Measurements from ENCODE around the gene OMA1.
A peak's percentile ranks its signal among the peaks of the same experiment; 100 is the strongest.
"Not testable (repeated sequence)": the region's sequence is repeated elsewhere in the genome, so short reads cannot be mapped to it uniquely, and the experiment has no call there.

OMA1 gene

GRCh38 chr1:58551186-58552140, 4.9 kb upstream of the OMA1 start:
- no peak for DNase-seq (ENCODE audit: low read depth)
- Histone ChIP-seq H3K27me3 (replicated peaks; ENCODE audit: control insufficient read depth, insufficient read depth, low read length) (peaks cover 3% of the 10 kb centered on the region), H3K4me3 (ENCODE audit: low read length) (no peak overlapping the region)

GRCh38 chr1:58549291-58549690, 2.8 kb upstream of the OMA1 start:
- H3K9me3 ChIP-seq (ENCODE audit: control insufficient read depth, low read length); H3K27me3 ChIP-seq (replicated peaks; ENCODE audit: control insufficient read depth, insufficient read depth, low read length); H3K36me3 ChIP-seq (ENCODE audit: control insufficient read depth, insufficient read depth, low read length, severe bottlenecking); H3K9ac ChIP-seq (ENCODE audit: low read length); H3K4me1 ChIP-seq (ENCODE audit: control insufficient read depth, insufficient read depth, low read length); H3K4me3 ChIP-seq (ENCODE audit: low read length); DNase-seq (ENCODE audit: low read depth): not testable (repeated sequence)

More at GRCh38 chr1:58551186-58552140, 4.9 kb upstream of the OMA1 start:
- no peaks in the 10 kb centered on the region for H3K4me1 ChIP-seq (ENCODE audit: control insufficient read depth, insufficient read depth, low read length)
- no peaks in the 10 kb centered on the region for H3K36me3 ChIP-seq (ENCODE audit: control insufficient read depth, insufficient read depth, low read length, severe bottlenecking)
- H3K9ac ChIP-seq (ENCODE audit: low read length), result no peak overlapping the region
- H3K9me3 ChIP-seq (ENCODE audit: control insufficient read depth, low read length), result no peaks in the 10 kb centered on the region

GRCh38 chr1:58548371-58548770, 1.8 kb upstream of the OMA1 start:
- Histone ChIP-seq H3K4me1 (ENCODE audit: control insufficient read depth, insufficient read depth, low read length) (peaks cover 9% of the 10 kb centered on the region), H3K9me3 (ENCODE audit: control insufficient read depth, low read length) (no peaks in the 10 kb centered on the region), H3K27me3 (replicated peaks; ENCODE audit: control insufficient read depth, insufficient read depth, low read length) (peaks cover 3% of the 10 kb centered on the region), H3K9ac (ENCODE audit: low read length) (no peak overlapping the region), H3K36me3 (ENCODE audit: control insufficient read depth, insufficient read depth, low read length, severe bottlenecking) (no peaks in the 10 kb centered on the region), H3K4me3 (ENCODE audit: low read length) (no peak overlapping the region)
- DNase-seq (ENCODE audit: low read depth), result no peak

- H3K4me1 ChIP-seq (ENCODE audit: control insufficient read depth, insufficient read depth, low read length), result peaks cover 9% of the 10 kb centered on the region
- H3K9me3 ChIP-seq (ENCODE audit: control insufficient read depth, low read length), result no peaks in the 10 kb centered on the region
- peak overlapping the region; percentile 89 for H3K9ac ChIP-seq (ENCODE audit: low read length)
- peak overlapping the region; percentile 86 for H3K4me3 ChIP-seq (ENCODE audit: low read length)
- H3K36me3 ChIP-seq (ENCODE audit: control insufficient read depth, insufficient read depth, low read length, severe bottlenecking), result no peaks in the 10 kb centered on the region
- H3K27me3 ChIP-seq (replicated peaks; ENCODE audit: control insufficient read depth, insufficient read depth, low read length), result no peaks in the 10 kb centered on the region
- DNase-seq (ENCODE audit: low read depth), result peak; percentile 88
These were observed 671 bp downstream of the OMA1 start for GRCh38 chr1:58545591-58546519.

- Histone ChIP-seq H3K4me1 (ENCODE audit: control insufficient read depth, insufficient read depth, low read length) (peaks cover 9% of the 10 kb centered on the region), H3K36me3 (ENCODE audit: control insufficient read depth, insufficient read depth, low read length, severe bottlenecking) (no peaks in the 10 kb centered on the region), H3K4me3 (ENCODE audit: low read length) (no peak overlapping the region), H3K9ac (ENCODE audit: low read length) (no peak overlapping the region), H3K27me3 (replicated peaks; ENCODE audit: control insufficient read depth, insufficient read depth, low read length) (no peaks in the 10 kb centered on the region), H3K9me3 (ENCODE audit: control insufficient read depth, low read length) (no peaks in the 10 kb centered on the region)
- no peak for DNase-seq (ENCODE audit: low read depth)
These were observed 3.3 kb downstream of the OMA1 start for GRCh38 chr1:58543260-58543659.

- DNase-seq (ENCODE audit: low read depth), result peak; percentile 70
- H3K4me1 ChIP-seq (ENCODE audit: control insufficient read depth, insufficient read depth, low read length), result no peaks in the 10 kb centered on the region
- no peaks in the 10 kb centered on the region for H3K36me3 ChIP-seq (ENCODE audit: control insufficient read depth, insufficient read depth, low read length, severe bottlenecking)
- H3K27me3 ChIP-seq (replicated peaks; ENCODE audit: control insufficient read depth, insufficient read depth, low read length), result no peaks in the 10 kb centered on the region
- no peak overlapping the region for H3K9ac ChIP-seq (ENCODE audit: low read length)
- H3K9me3 ChIP-seq (ENCODE audit: control insufficient read depth, low read length), result no peaks in the 10 kb centered on the region
- no peak overlapping the region for H3K4me3 ChIP-seq (ENCODE audit: low read length)
These were observed 7.0 kb downstream of the OMA1 start for GRCh38 chr1:58539553-58539952.

GRCh38 chr1:58538821-58539220, 7.7 kb downstream of the OMA1 start:
- H3K4me1 ChIP-seq (ENCODE audit: control insufficient read depth, insufficient read depth, low read length), result no peaks in the 10 kb centered on the region
- H3K36me3 ChIP-seq (ENCODE audit: control insufficient read depth, insufficient read depth, low read length, severe bottlenecking), result no peaks in the 10 kb centered on the region
- H3K4me3 ChIP-seq (ENCODE audit: low read length), result no peak overlapping the region
- no peak for DNase-seq (ENCODE audit: low read depth)
- no peaks in the 10 kb centered on the region for H3K27me3 ChIP-seq (replicated peaks; ENCODE audit: control insufficient read depth, insufficient read depth, low read length)
- no peak overlapping the region for H3K9ac ChIP-seq (ENCODE audit: low read length)
- no peaks in the 10 kb centered on the region for H3K9me3 ChIP-seq (ENCODE audit: control insufficient read depth, low read length)

GRCh38 chr1:58531842-58532241, 14.7 kb downstream of the OMA1 start:
- H3K4me1 ChIP-seq (ENCODE audit: control insufficient read depth, insufficient read depth, low read length), result peaks cover 12% of the 10 kb centered on the region
- H3K36me3 ChIP-seq (ENCODE audit: control insufficient read depth, insufficient read depth, low read length, severe bottlenecking); H3K9ac ChIP-seq (ENCODE audit: low read length); H3K4me3 ChIP-seq (ENCODE audit: low read length); H3K9me3 ChIP-seq (ENCODE audit: control insufficient read depth, low read length); H3K27me3 ChIP-seq (replicated peaks; ENCODE audit: control insufficient read depth, insufficient read depth, low read length); DNase-seq (ENCODE audit: low read depth): not testable (repeated sequence)

- H3K36me3 ChIP-seq (ENCODE audit: control insufficient read depth, insufficient read depth, low read length, severe bottlenecking), result no peaks in the 10 kb centered on the region
- H3K4me3 ChIP-seq (ENCODE audit: low read length), result no peak overlapping the region
- H3K4me1 ChIP-seq (ENCODE audit: control insufficient read depth, insufficient read depth, low read length), result peaks cover 15% of the 10 kb centered on the region
- no peaks in the 10 kb centered on the region for H3K27me3 ChIP-seq (replicated peaks; ENCODE audit: control insufficient read depth, insufficient read depth, low read length)
- H3K9me3 ChIP-seq (ENCODE audit: control insufficient read depth, low read length), result no peaks in the 10 kb centered on the region
- no peak for DNase-seq (ENCODE audit: low read depth)
- no peak overlapping the region for H3K9ac ChIP-seq (ENCODE audit: low read length)
These were observed 17.2 kb downstream of the OMA1 start for GRCh38 chr1:58529284-58529683.

GRCh38 chr1:58528518-58528917, 18.0 kb downstream of the OMA1 start:
- no peak overlapping the region for H3K4me3 ChIP-seq (ENCODE audit: low read length)
- DNase-seq (ENCODE audit: low read depth), result peak; percentile 44
- no peaks in the 10 kb centered on the region for H3K36me3 ChIP-seq (ENCODE audit: control insufficient read depth, insufficient read depth, low read length, severe bottlenecking)
- H3K9ac ChIP-seq (ENCODE audit: low read length), result no peak overlapping the region
- peaks cover 15% of the 10 kb centered on the region for H3K4me1 ChIP-seq (ENCODE audit: control insufficient read depth, insufficient read depth, low read length)
- no peaks in the 10 kb centered on the region for H3K9me3 ChIP-seq (ENCODE audit: control insufficient read depth, low read length)
- no peaks in the 10 kb centered on the region for H3K27me3 ChIP-seq (replicated peaks; ENCODE audit: control insufficient read depth, insufficient read depth, low read length)

GRCh38 chr1:58524353-58524945, 22.1 kb downstream of the OMA1 start:
- Histone ChIP-seq H3K9ac (ENCODE audit: low read length) (no peak overlapping the region), H3K36me3 (ENCODE audit: control insufficient read depth, insufficient read depth, low read length, severe bottlenecking) (no peaks in the 10 kb centered on the region), H3K27me3 (replicated peaks; ENCODE audit: control insufficient read depth, insufficient read depth, low read length) (no peaks in the 10 kb centered on the region), H3K9me3 (ENCODE audit: control insufficient read depth, low read length) (no peaks in the 10 kb centered on the region), H3K4me3 (ENCODE audit: low read length) (no peak overlapping the region), H3K4me1 (ENCODE audit: control insufficient read depth, insufficient read depth, low read length) (peaks cover 15% of the 10 kb centered on the region)
- DNase-seq (ENCODE audit: low read depth), result peak; percentile 50

Measured in adipocyte (in vitro differentiated cells).